Measurements from ENCODE around the gene SLC25A21. TPM values are rescaled to one million over a fixed set of nuclear protein-coding genes. Genes with fewer than 3 reads are reported as not detected.

The SLC25A21 gene
- total RNA-seq, 4 donors from 2014 or later, result 0.08 to 0.29 TPM; not detected in 2

DNA sequence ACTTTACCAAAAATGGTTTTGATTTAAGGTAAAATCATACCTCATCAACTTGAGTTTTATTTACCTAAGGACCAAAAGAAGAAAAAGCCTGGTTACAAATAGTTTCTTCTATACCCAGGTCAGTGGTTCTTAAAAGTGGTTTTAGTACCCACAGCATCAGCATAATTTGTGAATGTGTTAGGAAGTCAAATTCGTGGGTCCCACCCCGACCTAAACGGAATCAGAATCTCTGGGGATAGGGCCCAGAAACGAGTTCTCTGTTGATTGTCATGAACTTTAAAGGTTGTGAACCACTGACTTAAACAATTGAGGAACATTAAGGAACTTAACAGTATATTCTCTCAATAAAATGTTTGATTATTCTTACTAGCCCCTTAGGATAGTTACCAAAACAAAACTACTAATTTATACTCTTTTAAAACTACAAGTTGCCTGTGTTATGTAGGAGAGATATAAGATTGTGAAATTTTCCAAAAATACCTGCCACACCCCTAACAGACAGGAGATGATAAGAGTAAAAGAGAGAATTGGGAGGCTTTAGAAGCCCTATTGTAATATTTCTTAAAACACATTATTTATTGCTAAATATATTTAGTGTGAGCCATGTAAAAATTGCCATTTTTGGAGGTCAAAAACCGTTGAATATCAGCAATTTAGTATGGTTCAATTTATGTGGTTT is 669 bp upstream of the SLC25A21 start:
- no peak for DNase-seq (ENCODE audit: low spot score in 2 of 2)
- H3K4me3 ChIP-seq (ENCODE audit: low read depth, poor library complexity, severe bottlenecking), result no peak overlapping the region
- 51 to 73% methylated on average over 5 of the region's 5 CpGs for WGBS, 2 donors
- intact Hi-C loops (cut with DNase I; ENCODE audit: low total_unique reads), result no loop called here
- no peak for TF ChIP-seq POLR2A (IDR thresholded peaks at IDR 0.05)
- TF ChIP-seq, protein P1, sequence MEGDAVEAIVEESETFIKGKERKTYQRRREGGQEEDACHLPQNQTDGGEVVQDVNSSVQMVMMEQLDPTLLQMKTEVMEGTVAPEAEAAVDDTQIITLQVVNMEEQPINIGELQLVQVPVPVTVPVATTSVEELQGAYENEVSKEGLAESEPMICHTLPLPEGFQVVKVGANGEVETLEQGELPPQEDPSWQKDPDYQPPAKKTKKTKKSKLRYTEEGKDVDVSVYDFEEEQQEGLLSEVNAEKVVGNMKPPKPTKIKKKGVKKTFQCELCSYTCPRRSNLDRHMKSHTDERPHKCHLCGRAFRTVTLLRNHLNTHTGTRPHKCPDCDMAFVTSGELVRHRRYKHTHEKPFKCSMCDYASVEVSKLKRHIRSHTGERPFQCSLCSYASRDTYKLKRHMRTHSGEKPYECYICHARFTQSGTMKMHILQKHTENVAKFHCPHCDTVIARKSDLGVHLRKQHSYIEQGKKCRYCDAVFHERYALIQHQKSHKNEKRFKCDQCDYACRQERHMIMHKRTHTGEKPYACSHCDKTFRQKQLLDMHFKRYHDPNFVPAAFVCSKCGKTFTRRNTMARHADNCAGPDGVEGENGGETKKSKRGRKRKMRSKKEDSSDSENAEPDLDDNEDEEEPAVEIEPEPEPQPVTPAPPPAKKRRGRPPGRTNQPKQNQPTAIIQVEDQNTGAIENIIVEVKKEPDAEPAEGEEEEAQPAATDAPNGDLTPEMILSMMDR (IDR thresholded peaks at IDR 0.05), result no peak

DNA sequence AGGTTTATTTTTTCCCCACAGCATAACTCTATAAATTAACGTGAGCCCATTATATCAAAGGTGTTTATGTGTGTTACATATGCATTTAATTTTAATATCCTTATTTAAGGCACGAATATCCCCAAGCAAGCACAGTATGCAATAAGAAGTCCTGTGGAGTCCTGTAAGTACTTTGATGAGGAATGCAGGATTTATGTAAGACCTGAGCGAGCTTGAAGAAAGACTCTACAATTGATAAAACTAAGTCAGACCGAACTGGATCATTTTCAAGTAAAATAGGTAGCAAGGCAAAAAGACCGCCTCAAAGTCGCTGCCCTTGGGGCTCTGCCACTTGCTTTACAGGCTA is 755 bp downstream of the SLC25A21 start:
- intact Hi-C loops (cut with DNase I; ENCODE audit: low total_unique reads), result no loop called here
- TF ChIP-seq, protein P1 (IDR thresholded peaks at IDR 0.05), result no peak
- no peak for TF ChIP-seq POLR2A (IDR thresholded peaks at IDR 0.05)
- 2 to 4% methylated on average over 6 of the region's 6 CpGs for WGBS, 2 donors
- no peak for DNase-seq (ENCODE audit: low spot score in 2 of 2)
- H3K4me3 ChIP-seq (ENCODE audit: low read depth, poor library complexity, severe bottlenecking), result peak overlapping the region; percentile 56

DNA sequence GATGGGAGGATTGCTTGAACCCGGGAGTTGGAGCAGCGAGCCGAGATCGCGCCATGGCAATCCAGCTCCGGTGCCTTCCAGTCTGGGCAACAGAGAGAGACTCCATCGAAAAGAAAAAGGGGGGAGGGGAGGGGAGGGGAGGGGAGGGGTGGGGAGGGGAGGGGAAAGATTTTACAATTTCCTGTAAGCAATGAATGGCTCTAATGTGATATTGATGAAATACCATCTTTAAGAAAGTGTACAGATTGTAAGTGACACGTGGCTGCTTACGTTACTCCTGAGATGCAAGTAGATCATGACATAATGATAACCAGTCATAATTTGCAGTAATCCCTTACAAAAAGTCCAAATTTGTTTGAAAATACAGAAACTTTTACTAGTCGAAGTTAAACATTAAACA is 1.4 kb downstream of the SLC25A21 start:
- TF ChIP-seq, protein P1 (IDR thresholded peaks at IDR 0.05), result no peak
- no peak for TF ChIP-seq POLR2A (IDR thresholded peaks at IDR 0.05)
- intact Hi-C loops (cut with DNase I; ENCODE audit: low total_unique reads), result no loop called here
- no peak overlapping the region for H3K4me3 ChIP-seq (ENCODE audit: low read depth, poor library complexity, severe bottlenecking)
- no peak for DNase-seq (ENCODE audit: low spot score in 2 of 2)
- WGBS, 2 donors, result 72 to 74% methylated on average over 10 of the region's 10 CpGs

DNA sequence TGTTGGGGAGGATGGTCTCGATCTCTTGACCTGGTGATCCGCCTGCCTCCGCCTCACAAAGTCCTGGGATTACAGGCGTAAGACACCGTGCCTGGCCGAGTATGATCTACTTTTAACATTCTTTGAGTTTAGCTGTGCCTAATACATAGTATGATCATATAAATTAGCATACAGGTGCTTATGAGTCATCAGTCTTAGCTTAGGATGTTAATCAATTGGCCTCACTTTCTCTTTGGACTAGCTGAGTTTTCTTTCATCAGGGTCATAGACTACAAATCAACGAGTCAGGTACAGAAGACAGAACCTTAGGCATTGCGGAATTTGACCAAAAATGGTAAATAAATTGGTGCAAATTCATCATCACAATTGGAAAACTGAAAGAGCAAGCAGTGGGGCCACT is 2.2 kb downstream of the SLC25A21 start:
- intact Hi-C loops (cut with DNase I; ENCODE audit: low total_unique reads), result no loop called here
- no peak for TF ChIP-seq POLR2A (IDR thresholded peaks at IDR 0.05)
- TF ChIP-seq, protein P1 (IDR thresholded peaks at IDR 0.05), result no peak
- WGBS, 2 donors, result 63 to 80% methylated on average over 8 of the region's 8 CpGs

DNA sequence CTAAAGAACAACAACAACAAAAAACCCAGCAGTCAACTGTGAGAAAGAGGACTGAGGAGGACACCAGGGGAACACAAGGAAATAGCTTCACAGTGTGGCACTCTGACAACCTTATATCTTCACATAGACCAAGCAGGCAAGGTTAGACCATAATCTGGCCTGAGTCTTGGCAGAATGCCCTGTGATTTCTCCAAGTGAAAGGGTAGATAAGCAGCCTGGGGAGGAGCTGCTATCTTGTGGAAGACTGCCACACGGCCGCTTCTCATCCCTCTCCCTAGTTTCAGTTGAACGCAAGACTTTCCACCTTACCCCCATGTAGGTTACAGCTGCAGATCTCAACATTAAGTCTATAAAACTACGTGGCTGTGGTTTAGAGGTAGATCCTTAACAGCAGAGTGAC is 3.7 kb downstream of the SLC25A21 start:
- DNase-seq (ENCODE audit: low spot score in 2 of 2), result no peak
- H3K4me3 ChIP-seq (ENCODE audit: low read depth, poor library complexity, severe bottlenecking), result no peak overlapping the region
- 89 to 93% methylated on average over 4 of the region's 4 CpGs for WGBS, 2 donors
- intact Hi-C loops (cut with DNase I; ENCODE audit: low total_unique reads), result no loop called here
- no peak for TF ChIP-seq POLR2A (IDR thresholded peaks at IDR 0.05)
- TF ChIP-seq, protein P1 (IDR thresholded peaks at IDR 0.05), result no peak

More for the DNA sequence above, 2.2 kb downstream of the SLC25A21 start:
- no peak for DNase-seq (ENCODE audit: low spot score in 2 of 2)
- no peak overlapping the region for H3K4me3 ChIP-seq (ENCODE audit: low read depth, poor library complexity, severe bottlenecking)

Data from lower leg skin (tissue), 4 donors.